ENCODE measurements around the gene CEBPB. TPM values are rescaled to one million over a fixed set of nuclear protein-coding genes. Genes with fewer than 3 reads are reported as not detected.
"Not testable (repeated sequence)": the region's sequence is repeated elsewhere in the genome, so short reads cannot be mapped to it uniquely, and the experiment has no call there.

CEBPB gene
- total and polyA plus RNA-seq, 2 donors (not counting 1 experiment from before 2014, with no cell fraction given): 21.0 to 106 TPM

DNA sequence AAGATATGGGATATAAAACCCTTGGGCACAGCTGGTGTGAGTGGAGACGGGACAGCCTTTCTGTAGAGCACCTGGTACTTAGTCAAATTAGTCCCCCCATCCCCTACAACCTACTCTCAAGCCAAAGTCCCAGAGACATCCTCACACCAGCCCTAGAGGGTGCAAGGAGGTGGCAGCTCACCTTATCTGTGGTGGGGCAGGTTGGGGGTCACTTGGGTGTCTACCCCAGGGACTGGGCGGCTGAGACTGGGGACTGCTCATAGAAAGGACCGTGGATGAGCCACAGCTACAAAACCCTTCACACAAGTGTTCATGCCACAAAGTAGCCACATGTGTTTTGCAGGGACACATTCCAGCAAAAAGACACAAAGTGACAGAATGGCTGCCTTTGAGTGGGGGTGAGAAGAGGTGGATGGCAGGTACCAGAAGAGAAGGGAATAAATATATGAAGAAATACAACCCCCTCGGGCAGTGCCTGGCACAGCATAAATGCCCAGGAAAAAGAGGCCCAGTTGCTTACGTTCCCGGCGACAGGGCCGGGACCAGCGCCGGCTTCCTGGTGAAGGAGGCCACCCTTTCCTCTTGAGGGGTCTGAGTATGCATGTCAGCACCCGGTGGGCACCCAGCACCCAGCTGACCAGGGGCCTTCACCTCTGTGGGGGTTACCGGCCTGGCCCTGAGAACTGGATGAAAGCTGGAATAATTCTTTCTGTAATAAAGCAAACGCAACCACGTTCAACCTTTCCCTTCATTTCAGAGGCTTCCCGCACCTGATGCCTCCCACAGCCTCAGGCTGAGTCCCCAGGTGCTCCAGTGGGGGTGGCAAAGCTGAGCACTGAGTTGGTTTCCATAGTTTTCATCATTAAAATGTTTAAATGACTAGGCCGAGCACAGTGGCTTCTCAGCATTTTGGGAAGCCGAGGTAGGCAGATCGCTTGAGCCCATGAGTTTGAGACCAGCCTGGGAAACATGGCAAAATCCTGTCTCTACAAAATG is 14.4 kb upstream of the CEBPB start:
- Histone ChIP-seq H3K79me2 (ENCODE audit: control insufficient read depth, insufficient read depth, low read length) (no peaks in the 10 kb centered on the region), H3K4me2 (ENCODE audit: extremely low read depth, insufficient read depth, low read length) (no peak overlapping the region), H3K4me3 (replicated peaks in 1 of 4; ENCODE audit: control extremely low read depth in 1 of 4, insufficient read depth in 1 of 4, low read depth in 3 of 4, low read length in 4 of 4) (no peak overlapping the region), H3K9ac (ENCODE audit: insufficient read depth, low read length) (no peak overlapping the region), H3K27ac (ENCODE audit: insufficient read depth, low read length) (no peak overlapping the region), H3K36me3 (ENCODE audit: control insufficient read depth, insufficient read depth, low read length) (no peaks in the 10 kb centered on the region), H3K4me1 (ENCODE audit: control insufficient read depth, extremely low read depth, insufficient read depth, low read length) (peaks cover 6% of the 10 kb centered on the region), H3K9me3 (ENCODE audit: control insufficient read depth, insufficient read depth, low read depth, low read length) (no peaks in the 10 kb centered on the region), H4K20me1 (ENCODE audit: control insufficient read depth, extremely low read depth, insufficient read depth, low read length) (no peaks in the 10 kb centered on the region), H2AFZ (ENCODE audit: low read length) (no peak overlapping the region), H3K27me3 (ENCODE audit: control insufficient read depth, insufficient read depth, low read length) (no peaks in the 10 kb centered on the region)
- DNase-seq (ENCODE audit: low read depth in 2 of 2): no peak
- no peak for TF ChIP-seq EZH2 (IDR thresholded peaks at IDR 0.05; ENCODE audit: low read length, missing control alignments)
- TF ChIP-seq, protein P1, sequence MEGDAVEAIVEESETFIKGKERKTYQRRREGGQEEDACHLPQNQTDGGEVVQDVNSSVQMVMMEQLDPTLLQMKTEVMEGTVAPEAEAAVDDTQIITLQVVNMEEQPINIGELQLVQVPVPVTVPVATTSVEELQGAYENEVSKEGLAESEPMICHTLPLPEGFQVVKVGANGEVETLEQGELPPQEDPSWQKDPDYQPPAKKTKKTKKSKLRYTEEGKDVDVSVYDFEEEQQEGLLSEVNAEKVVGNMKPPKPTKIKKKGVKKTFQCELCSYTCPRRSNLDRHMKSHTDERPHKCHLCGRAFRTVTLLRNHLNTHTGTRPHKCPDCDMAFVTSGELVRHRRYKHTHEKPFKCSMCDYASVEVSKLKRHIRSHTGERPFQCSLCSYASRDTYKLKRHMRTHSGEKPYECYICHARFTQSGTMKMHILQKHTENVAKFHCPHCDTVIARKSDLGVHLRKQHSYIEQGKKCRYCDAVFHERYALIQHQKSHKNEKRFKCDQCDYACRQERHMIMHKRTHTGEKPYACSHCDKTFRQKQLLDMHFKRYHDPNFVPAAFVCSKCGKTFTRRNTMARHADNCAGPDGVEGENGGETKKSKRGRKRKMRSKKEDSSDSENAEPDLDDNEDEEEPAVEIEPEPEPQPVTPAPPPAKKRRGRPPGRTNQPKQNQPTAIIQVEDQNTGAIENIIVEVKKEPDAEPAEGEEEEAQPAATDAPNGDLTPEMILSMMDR (conservative IDR thresholded peaks at IDR 0.05 in 1 of 2, IDR thresholded peaks at IDR 0.05 in 1 of 2; ENCODE audit: low read depth in 1 of 2, low read length in 2 of 2): no peak

DNA sequence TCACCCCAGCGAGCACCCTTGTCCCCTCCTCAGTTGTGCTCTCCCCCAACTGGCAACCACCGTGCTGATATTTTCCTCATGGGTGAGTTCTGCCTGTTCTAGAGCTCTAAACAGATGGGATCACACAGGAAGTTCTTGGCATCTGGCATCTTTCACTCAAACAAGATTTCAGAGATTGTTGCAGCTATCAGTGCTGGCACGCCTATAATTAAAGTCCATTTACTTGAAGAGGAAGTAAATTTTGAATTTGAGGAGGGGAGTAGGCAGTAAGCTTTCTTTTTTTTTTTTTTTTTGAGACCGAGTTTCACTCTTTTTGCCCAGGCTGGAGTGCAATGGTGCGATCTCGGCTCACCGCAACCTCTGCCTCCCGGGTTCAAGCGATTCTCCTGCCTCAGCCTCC is 12.0 kb upstream of the CEBPB start:
- not testable (repeated sequence) for H3K9me3 ChIP-seq (ENCODE audit: control insufficient read depth, insufficient read depth, low read depth, low read length); H3K36me3 ChIP-seq (ENCODE audit: control insufficient read depth, insufficient read depth, low read length); H3K27ac ChIP-seq (ENCODE audit: insufficient read depth, low read length); H3K9ac ChIP-seq (ENCODE audit: insufficient read depth, low read length); H3K4me1 ChIP-seq (ENCODE audit: control insufficient read depth, extremely low read depth, insufficient read depth, low read length); H2AFZ ChIP-seq (ENCODE audit: low read length); DNase-seq (ENCODE audit: low read depth in 2 of 2); H3K4me3 ChIP-seq (replicated peaks in 1 of 4; ENCODE audit: control extremely low read depth in 1 of 4, insufficient read depth in 1 of 4, low read depth in 3 of 4, low read length in 4 of 4); H4K20me1 ChIP-seq (ENCODE audit: control insufficient read depth, extremely low read depth, insufficient read depth, low read length); H3K27me3 ChIP-seq (ENCODE audit: control insufficient read depth, insufficient read depth, low read length); H3K4me2 ChIP-seq (ENCODE audit: extremely low read depth, insufficient read depth, low read length); H3K79me2 ChIP-seq (ENCODE audit: control insufficient read depth, insufficient read depth, low read length)

DNA sequence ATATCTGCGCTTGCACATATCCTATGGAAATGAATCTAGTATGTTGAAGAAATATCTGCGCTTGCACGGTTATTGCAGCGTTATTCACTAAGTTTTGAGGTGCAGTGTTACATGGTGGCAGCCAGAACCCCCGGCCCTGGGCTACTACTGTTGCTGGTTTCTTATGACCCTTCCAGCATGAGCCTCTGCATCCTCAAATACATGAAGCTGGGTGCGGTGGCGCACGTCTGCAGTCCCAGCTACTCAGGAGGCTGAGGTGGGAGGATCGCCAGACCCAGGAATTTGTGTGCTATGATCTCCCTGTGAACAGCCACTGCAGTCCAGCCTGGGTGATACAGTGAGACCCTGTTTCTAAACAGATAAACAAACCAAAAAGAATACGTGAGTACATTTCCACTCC is 9.3 kb upstream of the CEBPB start:
- no peak for DNase-seq (ENCODE audit: low read depth in 2 of 2)
- Histone ChIP-seq H3K27ac (ENCODE audit: insufficient read depth, low read length) (no peak overlapping the region), H3K4me1 (ENCODE audit: control insufficient read depth, extremely low read depth, insufficient read depth, low read length) (no peaks in the 10 kb centered on the region), H3K27me3 (ENCODE audit: control insufficient read depth, insufficient read depth, low read length) (no peaks in the 10 kb centered on the region), H3K4me2 (ENCODE audit: extremely low read depth, insufficient read depth, low read length) (no peak overlapping the region), H3K4me3 (replicated peaks in 1 of 4; ENCODE audit: control extremely low read depth in 1 of 4, insufficient read depth in 1 of 4, low read depth in 3 of 4, low read length in 4 of 4) (no peak overlapping the region), H3K9ac (ENCODE audit: insufficient read depth, low read length) (no peak overlapping the region), H4K20me1 (ENCODE audit: control insufficient read depth, extremely low read depth, insufficient read depth, low read length) (no peaks in the 10 kb centered on the region), H3K79me2 (ENCODE audit: control insufficient read depth, insufficient read depth, low read length) (no peaks in the 10 kb centered on the region), H3K9me3 (ENCODE audit: control insufficient read depth, insufficient read depth, low read depth, low read length) (no peaks in the 10 kb centered on the region), H3K36me3 (ENCODE audit: control insufficient read depth, insufficient read depth, low read length) (no peaks in the 10 kb centered on the region), H2AFZ (ENCODE audit: low read length) (no peak overlapping the region)
- TF ChIP-seq, protein P1 (conservative IDR thresholded peaks at IDR 0.05 in 1 of 2, IDR thresholded peaks at IDR 0.05 in 1 of 2; ENCODE audit: low read depth in 1 of 2, low read length in 2 of 2): no peak
- TF ChIP-seq EZH2 (IDR thresholded peaks at IDR 0.05; ENCODE audit: low read length, missing control alignments): no peak

Measured in fibroblast of lung (primary cell).